ENCODE data around the gene SMG7. TPM values are rescaled to one million over a fixed set of nuclear protein-coding genes. Genes with fewer than 3 reads are reported as not detected.

SMG7 gene
- total and polyA plus RNA-seq, 10 of the 15 experiments (the other 5 are each of a cell fraction or from before 2014, with no cell fraction given), result 9.5 to 65.4 (median 42.7) TPM

DNA sequence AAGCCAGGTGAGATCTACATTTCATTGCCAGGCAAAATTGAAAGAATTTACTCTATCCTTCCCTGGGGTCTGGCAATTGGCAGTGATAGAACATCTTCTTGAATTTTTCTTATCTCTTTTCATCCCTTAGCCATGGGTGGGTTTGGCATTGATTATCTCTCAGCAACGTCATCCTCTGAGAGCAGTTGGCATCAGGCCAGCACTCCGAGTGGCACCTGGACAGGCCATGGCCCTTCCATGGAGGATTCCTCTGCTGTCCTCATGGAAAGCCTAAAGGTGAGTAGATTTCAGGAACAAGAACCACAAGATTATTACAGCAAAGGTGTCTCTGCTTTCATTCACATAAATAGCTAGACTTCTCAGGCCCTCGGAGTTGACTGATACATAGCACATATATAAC, 78.6 kb downstream of the SMG7 start:
- ATAC-seq, result no peak
- POLR2A ChIA-PET, result no interaction called here

DNA sequence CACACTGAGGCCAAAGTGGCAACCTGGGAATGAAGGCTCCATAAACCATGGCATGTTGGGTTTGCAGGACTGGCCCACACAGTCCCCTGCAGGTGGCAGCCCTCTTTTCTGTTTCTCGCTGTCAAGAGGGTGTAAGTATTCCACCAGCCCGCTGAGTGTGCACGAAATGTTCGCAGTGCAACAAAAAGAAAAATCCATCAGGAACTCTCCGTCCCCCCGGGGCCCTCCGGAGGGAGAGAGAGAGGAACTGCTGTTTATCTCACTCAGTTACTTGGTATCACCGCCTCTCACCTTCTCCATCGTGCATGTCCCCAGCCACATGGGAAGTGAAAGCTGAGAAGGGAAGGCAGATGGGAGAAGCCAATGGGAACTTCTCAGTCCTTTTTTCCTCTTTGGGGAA, 79.6 kb downstream of the SMG7 start:
- H3K4me2 ChIP-seq (ENCODE audit: control insufficient read depth, insufficient read depth), result no peak overlapping the region
- ChIA-PET RAD21 (ENCODE audit: unreplicated experiment) (interaction anchor here (0.6 to 1.8 kb wide), 2 partner anchors 30 to 76 kb away, joined by 3 to 4 read pairs; no protein-coding TSS in a partner anchor), SMC1A (ENCODE audit: uncharacterized antibody, unreplicated experiment) (interaction anchor here (1.1 to 1.2 kb wide), 2 partner anchors 28 to 133 kb away, joined by 3 to 5 read pairs; no protein-coding TSS in a partner anchor), CTCF (no interaction called here), POLR2A (interaction anchor here (0.6 kb wide), 1 partner anchor 10 kb away, joined by 3 read pairs; no protein-coding TSS in a partner anchor)
- intact Hi-C loops (cut with micrococcal nuclease; ENCODE audit: unreplicated experiment) (loop anchor here (2.0 kb wide), 1 partner anchor 71 kb away; no protein-coding TSS in a partner anchor), in situ Hi-C loops (cut with MboI) (no loop called here)
- H3K27ac ChIP-seq (ENCODE audit: control insufficient read depth, insufficient read depth), result no peak overlapping the region
- no peaks in the 10 kb centered on the region for H3K79me2 ChIP-seq (ENCODE audit: control insufficient read depth, insufficient read depth, low read length)
- no peak overlapping the region for H3K9ac ChIP-seq (ENCODE audit: control insufficient read depth, insufficient read depth, low read length)
- no peak overlapping the region for H3K4me3 ChIP-seq
- no TSS peak for BruUV-seq (replicated peaks)
- H3K4me1 ChIP-seq (ENCODE audit: control insufficient read depth, insufficient read depth, low read length), result no peaks in the 10 kb centered on the region; the same call in 1 of the 2 replicates
- no peak for DNase-seq (ENCODE audit: low read depth, low spot score)
- 93% methylated on average over 9 of the region's 9 CpGs for WGBS (ENCODE audit: insufficient coverage, insufficient replicate concordance, low lambda C conversion rate, missing lambda C conversion rate)
- no peak overlapping the region for H2AFZ ChIP-seq (ENCODE audit: control insufficient read depth, low read depth, low read length)
- FAIRE-seq, result no peak
- no peaks in the 10 kb centered on the region for H3K9me3 ChIP-seq (replicated peaks; ENCODE audit: control insufficient read depth, insufficient read depth, low read length)
- no peaks in the 10 kb centered on the region for H4K20me1 ChIP-seq (ENCODE audit: control insufficient read depth, insufficient read depth)
- peaks cover 14 to 47% of the 10 kb centered on the region in 2 experiments for H3K36me3 ChIP-seq (ENCODE audit: control insufficient read depth in 2 of 2, insufficient read depth in 2 of 2, low read length in 1 of 2)
- no peaks in the 10 kb centered on the region for H3K27me3 ChIP-seq (replicated peaks in 1 of 2; ENCODE audit: control insufficient read depth in 2 of 2, insufficient read depth in 2 of 2, low read length in 1 of 2)
- ATAC-seq, result no peak
- no peak for TF ChIP-seq SMARCA5 (IDR thresholded peaks at IDR 0.05)
- TF ChIP-seq RFX5 (IDR thresholded peaks at IDR 0.05; ENCODE audit: low read depth, low read length), result no peak
- TF ChIP-seq ZBED1 (IDR thresholded peaks at IDR 0.05; ENCODE audit: borderline replicate concordance), result no peak
- no peak for TF ChIP-seq SREBF1 (IDR thresholded peaks at IDR 0.05; ENCODE audit: low read length)
- TF ChIP-seq, protein P1, sequence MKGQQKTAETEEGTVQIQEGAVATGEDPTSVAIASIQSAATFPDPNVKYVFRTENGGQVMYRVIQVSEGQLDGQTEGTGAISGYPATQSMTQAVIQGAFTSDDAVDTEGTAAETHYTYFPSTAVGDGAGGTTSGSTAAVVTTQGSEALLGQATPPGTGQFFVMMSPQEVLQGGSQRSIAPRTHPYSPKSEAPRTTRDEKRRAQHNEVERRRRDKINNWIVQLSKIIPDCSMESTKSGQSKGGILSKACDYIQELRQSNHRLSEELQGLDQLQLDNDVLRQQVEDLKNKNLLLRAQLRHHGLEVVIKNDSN (IDR thresholded peaks at IDR 0.05; ENCODE audit: borderline replicate concordance, extremely low read length, insufficient read depth, low read depth, low read length), result no peak
- TF ChIP-seq PML (IDR thresholded peaks at IDR 0.05; ENCODE audit: low read length), result no peak
- TF ChIP-seq TBL1XR1 (IDR thresholded peaks at IDR 0.05; ENCODE audit: low read depth, low read length), result no peak
- no peak for TF ChIP-seq KLF5 (IDR thresholded peaks at IDR 0.05; ENCODE audit: partially characterized antibody)
- TF ChIP-seq LARP7 (IDR thresholded peaks at IDR 0.05), result no peak
- TF ChIP-seq, protein P2, sequence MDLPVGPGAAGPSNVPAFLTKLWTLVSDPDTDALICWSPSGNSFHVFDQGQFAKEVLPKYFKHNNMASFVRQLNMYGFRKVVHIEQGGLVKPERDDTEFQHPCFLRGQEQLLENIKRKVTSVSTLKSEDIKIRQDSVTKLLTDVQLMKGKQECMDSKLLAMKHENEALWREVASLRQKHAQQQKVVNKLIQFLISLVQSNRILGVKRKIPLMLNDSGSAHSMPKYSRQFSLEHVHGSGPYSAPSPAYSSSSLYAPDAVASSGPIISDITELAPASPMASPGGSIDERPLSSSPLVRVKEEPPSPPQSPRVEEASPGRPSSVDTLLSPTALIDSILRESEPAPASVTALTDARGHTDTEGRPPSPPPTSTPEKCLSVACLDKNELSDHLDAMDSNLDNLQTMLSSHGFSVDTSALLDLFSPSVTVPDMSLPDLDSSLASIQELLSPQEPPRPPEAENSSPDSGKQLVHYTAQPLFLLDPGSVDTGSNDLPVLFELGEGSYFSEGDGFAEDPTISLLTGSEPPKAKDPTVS (IDR thresholded peaks at IDR 0.05; ENCODE audit: low read depth, low read length), result no peak
- TF ChIP-seq MTA3 (IDR thresholded peaks at IDR 0.05; ENCODE audit: borderline replicate concordance, low read length), result no peak

More for the DNA sequence above, 78.6 kb downstream of the SMG7 start:
- peaks cover 21 to 55% of the 10 kb centered on the region in 2 experiments for H3K36me3 ChIP-seq (ENCODE audit: control insufficient read depth in 2 of 2, insufficient read depth in 2 of 2, low read length in 1 of 2)
- CTCF ChIA-PET, result interaction anchor here (0.7 to 0.8 kb wide), 2 partner anchors 11 to 135 kb away, joined by 3 read pairs; no protein-coding TSS in a partner anchor
- WGBS (ENCODE audit: insufficient coverage, insufficient replicate concordance, low lambda C conversion rate, missing lambda C conversion rate), result 100% methylated on average over 3 of the region's 3 CpGs
- BruUV-seq (replicated peaks), result no TSS peak
- SMC1A ChIA-PET (ENCODE audit: uncharacterized antibody, unreplicated experiment), result interaction anchor here (1.1 to 1.6 kb wide), 2 partner anchors 11 to 27 kb away, joined by 3 read pairs; no protein-coding TSS in a partner anchor
- H3K79me2 ChIP-seq (ENCODE audit: control insufficient read depth, insufficient read depth, low read length), result no peaks in the 10 kb centered on the region
- DNase-seq (ENCODE audit: low read depth, low spot score) (no peak), FAIRE-seq (no peak)
- H3K9ac ChIP-seq (ENCODE audit: control insufficient read depth, insufficient read depth, low read length), result no peak overlapping the region
- H3K27ac ChIP-seq (ENCODE audit: control insufficient read depth, insufficient read depth), result no peak overlapping the region
- no peak overlapping the region for H3K4me3 ChIP-seq
- no peak for TF ChIP-seq RCOR1 (conservative IDR thresholded peaks at IDR 0.05; ENCODE audit: low read depth, low read length)
- TF ChIP-seq, protein P3, sequence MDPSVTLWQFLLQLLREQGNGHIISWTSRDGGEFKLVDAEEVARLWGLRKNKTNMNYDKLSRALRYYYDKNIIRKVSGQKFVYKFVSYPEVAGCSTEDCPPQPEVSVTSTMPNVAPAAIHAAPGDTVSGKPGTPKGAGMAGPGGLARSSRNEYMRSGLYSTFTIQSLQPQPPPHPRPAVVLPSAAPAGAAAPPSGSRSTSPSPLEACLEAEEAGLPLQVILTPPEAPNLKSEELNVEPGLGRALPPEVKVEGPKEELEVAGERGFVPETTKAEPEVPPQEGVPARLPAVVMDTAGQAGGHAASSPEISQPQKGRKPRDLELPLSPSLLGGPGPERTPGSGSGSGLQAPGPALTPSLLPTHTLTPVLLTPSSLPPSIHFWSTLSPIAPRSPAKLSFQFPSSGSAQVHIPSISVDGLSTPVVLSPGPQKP (IDR thresholded peaks at IDR 0.05; ENCODE audit: low read depth, low read length), result no peak
- TF ChIP-seq MTA3 (IDR thresholded peaks at IDR 0.05; ENCODE audit: borderline replicate concordance, low read length), result no peak
- no peak overlapping the region for H3K4me2 ChIP-seq (ENCODE audit: control insufficient read depth, insufficient read depth)
- H2AFZ ChIP-seq (ENCODE audit: control insufficient read depth, low read depth, low read length), result no peak overlapping the region
- H4K20me1 ChIP-seq (ENCODE audit: control insufficient read depth, insufficient read depth), result no peaks in the 10 kb centered on the region
- intact Hi-C loops (cut with micrococcal nuclease; ENCODE audit: unreplicated experiment), result no loop called here
- H3K27me3 ChIP-seq (replicated peaks in 1 of 2; ENCODE audit: control insufficient read depth in 2 of 2, insufficient read depth in 2 of 2, low read length in 1 of 2), result no peaks in the 10 kb centered on the region
- in situ Hi-C loops (cut with MboI), result no loop called here
- no peaks in the 10 kb centered on the region for H3K9me3 ChIP-seq (replicated peaks; ENCODE audit: control insufficient read depth, insufficient read depth, low read length)
- RAD21 ChIA-PET (ENCODE audit: unreplicated experiment), result interaction anchor here (1.8 to 2.2 kb wide), 2 partner anchors 29 to 75 kb away, joined by 4 to 6 read pairs; no protein-coding TSS in a partner anchor
- H3K4me1 ChIP-seq (ENCODE audit: control insufficient read depth, insufficient read depth, low read length), result no peaks in the 10 kb centered on the region; the same call in 1 of the 2 replicates

Data from GM12878 (cell line).